HG02588 (cell line): Measurements from ENCODE around the gene KCND2.

Experiments
- ATAC-seq: cut with Tn5 transposase; IDR thresholded peaks from one replicate; pipeline ENCODE4 v1.9.1; 2021; ENCODE audit warnings: mild to moderate bottlenecking, moderate library complexity; ENCODE audit not compliant: unreplicated experiment

The KCND2 gene

DNA sequence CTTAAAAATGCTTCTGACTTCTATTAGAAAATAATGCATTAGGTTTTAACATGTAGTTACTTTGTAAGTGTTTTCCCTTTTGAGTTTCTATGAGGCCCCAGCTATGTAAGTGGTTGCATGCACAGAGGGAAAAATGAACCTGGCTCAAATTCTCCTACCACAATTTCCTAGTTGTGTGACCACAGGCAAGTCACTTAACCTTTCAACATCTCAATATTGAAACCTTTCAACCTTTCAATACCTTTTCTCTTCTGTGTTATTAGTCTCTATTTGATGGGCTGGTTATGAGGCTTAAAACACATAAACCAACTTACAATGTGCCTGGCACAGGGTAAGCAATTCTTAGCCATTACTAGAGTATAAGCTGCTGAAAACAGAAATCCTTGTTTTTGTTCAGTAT, 203.0 kb downstream of the KCND2 start:
- ATAC-seq, result peak; percentile 77

DNA sequence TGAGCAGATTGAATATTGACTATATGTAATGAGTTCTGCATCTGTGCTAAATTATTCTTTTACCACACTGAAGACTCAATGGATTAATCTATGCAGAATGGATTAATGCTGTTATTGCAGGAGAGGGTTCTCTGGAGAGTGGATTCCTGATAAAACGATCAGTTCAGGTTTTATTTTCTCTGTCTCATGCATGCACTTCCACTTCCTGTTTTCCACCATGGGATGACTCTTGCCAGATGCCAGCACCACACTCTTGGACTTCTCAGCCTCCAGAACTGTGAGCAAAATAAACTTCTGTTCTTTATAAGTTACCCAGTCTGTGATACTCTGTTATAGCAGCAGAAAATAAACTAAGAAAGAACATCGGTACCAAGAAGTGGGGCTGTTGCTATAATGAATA, 207.5 kb downstream of the KCND2 start:
- ATAC-seq, result no peak

DNA sequence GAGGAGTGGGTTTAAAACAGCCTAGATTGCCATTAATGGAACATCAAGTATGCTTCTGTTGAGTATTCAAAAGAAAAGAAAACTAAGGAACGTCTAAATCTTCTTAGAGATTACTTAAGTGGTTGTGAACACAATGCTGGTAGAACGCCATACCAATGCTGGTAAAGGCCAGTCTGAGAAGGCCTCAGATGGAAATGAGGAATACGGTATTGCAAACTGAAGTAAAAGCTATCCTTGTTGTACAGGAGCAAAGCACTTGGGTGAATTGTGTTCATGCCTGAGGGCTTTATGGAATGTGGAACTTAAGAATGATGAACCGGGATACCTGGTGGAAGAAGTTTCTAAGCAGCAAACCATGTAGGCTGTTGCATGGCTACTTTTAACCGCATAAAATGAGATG, 208.0 kb downstream of the KCND2 start:
- ATAC-seq, result no peak

GRCh38 chr7:120486164-120486563, 213.2 kb downstream of the KCND2 start:
- ATAC-seq, result no peak

- ATAC-seq, result no peak
Observed at GRCh38 chr7:120502132-120502531, 229.2 kb downstream of the KCND2 start.

GRCh38 chr7:120502825-120503224, 229.8 kb downstream of the KCND2 start:
- ATAC-seq, result no peak

DNA sequence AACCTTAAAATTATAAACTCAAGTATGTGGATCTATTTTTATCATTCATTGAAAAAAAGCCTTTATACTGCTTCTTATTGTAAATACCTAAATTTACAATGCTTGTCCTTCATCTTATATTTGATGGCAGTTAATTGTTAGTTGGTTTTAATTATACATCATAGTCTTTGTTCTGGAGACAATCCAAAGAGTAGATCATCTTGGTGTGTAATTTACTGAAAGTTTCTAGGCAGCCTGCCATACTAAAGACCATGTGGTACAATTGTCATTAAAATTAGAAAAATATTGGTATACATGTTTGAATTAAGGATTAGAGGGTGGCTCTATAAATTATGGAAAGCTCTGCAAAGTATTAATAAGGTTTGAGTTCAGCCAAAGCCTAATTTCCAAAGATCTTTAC, 231.4 kb downstream of the KCND2 start:
- ATAC-seq, result no peak

- no peak for ATAC-seq
Observed at GRCh38 chr7:120505770-120506169, 232.8 kb downstream of the KCND2 start.

- no peak for ATAC-seq
Observed at GRCh38 chr7:120512701-120513100, 239.7 kb downstream of the KCND2 start.

DNA sequence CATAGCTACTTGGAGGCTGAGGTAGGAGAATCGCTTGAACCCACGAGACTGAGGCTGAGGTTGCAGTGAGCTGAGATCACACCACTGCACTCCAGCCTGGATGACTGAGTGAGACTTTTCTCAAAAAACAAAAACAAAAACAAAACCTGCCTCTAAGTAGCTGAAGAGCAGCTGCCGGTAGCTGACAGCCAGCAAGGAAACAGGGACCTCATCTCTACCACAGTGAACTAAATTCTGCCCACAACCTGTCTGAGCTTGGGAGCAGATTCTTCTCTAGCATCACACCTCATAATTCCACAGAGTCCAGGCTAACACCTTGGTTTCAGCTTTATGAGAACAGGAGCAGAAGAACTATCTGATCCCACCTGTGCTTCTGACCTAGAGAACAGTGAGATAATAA, 246.2 kb downstream of the KCND2 start:
- ATAC-seq, result no peak

DNA sequence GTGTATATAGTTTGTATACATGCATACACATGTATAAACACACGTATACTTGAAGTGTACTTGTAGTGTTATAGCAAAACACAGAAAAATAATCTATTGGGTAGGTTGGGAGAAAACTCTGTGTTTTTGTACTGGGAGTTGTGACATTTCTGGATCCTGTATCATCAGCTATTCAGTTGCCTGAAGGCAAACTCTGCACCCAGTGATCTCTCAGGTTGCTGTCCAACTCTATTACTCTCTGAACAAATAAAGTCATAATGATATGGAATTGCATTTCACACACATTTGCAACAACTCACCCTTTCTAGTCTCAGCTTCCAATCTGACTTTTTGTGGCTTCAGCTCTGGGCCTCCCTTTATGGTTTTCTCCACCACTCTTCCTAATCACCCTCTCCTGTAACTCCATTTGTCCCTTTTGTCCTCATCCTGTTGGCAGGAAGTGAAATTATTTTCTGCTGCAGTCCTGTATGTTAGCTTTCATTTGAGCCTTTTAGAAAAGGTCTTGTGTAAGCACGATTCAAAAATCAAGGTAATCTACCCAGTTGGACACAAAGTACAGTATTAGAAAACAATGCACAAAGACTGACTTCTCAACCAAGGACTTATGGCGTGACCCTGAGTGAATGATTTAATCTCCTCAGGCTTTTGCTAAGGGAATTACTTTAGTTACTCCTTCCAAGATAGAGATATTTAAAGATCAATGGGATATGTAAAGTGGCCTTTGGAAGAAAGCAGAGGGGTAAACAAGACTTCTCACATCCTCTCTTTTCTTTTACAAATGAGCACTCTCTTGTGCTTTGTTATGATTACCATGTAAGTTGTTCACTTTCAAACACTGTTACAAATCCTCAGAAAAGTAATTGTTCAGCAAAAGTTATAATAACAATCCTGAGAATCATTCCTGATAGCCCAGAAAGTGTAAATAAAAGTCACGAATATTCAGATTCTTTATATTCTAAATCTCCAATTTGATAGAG, 249.1 kb downstream of the KCND2 start:
- ATAC-seq, result no peak

DNA sequence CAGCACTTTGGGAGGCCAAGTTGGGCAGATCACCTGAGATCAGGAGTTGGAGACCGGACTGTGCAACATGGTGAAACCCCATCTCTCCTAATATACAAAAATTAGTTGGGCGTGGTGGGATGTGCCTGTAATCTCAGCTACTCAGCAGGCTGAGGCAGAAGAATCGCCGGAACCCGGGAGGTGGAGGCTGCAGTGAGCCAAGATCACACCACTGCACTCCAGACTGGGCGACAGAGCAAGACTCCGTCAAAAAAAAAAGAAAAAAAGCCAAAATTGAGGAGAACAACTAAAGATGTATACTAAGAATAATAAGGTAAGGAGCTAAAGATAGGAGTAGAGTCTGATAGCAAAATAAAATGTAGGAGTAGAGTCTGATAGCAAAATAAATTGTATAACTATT, 251.0 kb downstream of the KCND2 start:
- no peak for ATAC-seq

DNA sequence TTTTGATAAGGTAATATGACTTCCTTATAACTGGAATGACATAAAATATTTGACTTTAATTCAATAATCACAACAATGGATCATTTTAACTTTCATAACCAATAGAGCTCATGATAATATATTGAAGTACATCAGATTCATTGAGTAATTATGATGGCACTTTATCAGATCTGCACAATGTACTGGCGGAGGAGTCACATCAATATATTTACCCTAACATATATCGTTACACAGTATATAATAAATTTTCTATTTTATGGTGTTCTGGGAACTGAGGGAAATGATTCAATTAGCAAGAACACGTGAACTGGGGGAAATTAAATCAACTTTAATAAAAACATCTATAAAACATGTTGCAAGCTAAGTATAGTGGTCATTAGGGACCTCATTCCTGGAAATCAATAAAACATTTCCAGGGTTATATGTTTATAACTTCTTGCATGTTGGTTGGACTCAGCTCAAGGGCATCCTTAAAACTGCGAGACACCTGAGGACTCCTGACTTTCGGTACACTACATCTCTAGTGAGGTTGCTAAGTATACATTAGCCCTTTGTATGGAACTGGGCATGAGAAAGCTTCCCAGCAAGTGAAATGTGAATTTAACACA, 254.0 kb downstream of the KCND2 start:
- no peak for ATAC-seq

- no peak for ATAC-seq
Observed at GRCh38 chr7:120529736-120530135, 256.8 kb downstream of the KCND2 start.

GRCh38 chr7:120538335-120538734, 265.4 kb downstream of the KCND2 start:
- ATAC-seq, result no peak

DNA sequence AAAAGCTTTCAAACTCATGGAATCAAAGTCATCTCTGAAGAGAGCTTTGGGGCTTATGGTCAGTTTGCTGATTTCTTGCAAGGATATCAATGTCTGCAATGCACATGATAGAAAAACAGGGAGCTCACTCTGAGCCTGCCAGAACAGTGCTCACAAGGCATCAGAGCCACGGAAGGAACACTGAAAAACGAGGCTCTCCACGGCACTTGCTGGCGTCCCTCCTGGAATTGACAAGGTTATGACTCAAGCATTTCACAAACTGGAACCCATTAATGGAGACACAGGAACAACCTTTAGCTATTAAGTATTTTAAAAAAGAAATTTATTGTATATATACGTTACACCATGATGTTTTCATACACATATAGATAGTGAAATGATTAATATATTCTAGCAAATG, 266.3 kb downstream of the KCND2 start:
- no peak for ATAC-seq

DNA sequence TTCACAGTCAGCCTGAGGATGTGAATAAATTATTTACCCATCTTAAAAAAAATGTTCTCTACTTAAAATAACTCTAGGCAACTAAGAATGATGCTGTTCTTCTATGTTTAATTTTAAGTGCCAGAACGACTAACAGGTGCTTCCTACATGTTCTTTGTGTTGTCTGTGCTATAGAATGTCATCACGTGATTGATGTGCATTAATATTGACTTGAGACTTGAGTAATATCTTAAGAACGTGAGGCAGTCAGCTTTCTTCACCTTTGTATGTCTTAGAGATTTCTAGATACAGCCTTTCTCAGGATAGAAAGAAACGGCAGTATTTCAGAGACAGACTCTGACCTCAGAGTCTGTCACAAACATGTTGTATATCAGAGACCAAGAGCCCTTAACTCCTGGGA, 274.6 kb downstream of the KCND2 start:
- no peak for ATAC-seq

DNA sequence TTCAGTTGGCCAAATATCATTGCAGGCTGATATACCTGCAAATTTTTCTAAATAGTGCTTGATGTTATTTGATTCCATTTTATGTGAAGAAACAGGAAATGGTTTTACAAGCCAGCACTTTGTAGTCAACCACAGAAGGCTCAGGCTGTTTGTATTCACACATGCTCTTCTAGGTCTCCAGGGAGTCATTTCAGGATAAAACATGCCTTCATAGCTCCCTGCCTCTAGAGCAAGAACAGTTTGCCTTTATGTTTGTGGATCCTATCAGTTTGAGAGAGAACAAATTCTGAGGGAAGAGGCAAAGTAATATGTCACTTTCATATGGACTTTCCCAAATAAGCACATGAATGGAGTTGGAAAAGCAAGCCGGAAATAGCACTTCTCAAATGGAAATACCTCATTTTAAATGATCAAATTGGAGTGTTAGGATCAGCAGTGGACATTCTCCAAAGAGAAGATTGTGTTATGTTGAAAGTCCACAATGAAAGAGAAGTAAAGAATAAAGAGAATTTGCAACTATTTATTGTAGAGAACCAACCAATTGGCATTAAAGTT, 277.6 kb downstream of the KCND2 start:
- ATAC-seq, result no peak

GRCh38 chr7:120553491-120553890, 280.5 kb downstream of the KCND2 start:
- no peak for ATAC-seq

DNA sequence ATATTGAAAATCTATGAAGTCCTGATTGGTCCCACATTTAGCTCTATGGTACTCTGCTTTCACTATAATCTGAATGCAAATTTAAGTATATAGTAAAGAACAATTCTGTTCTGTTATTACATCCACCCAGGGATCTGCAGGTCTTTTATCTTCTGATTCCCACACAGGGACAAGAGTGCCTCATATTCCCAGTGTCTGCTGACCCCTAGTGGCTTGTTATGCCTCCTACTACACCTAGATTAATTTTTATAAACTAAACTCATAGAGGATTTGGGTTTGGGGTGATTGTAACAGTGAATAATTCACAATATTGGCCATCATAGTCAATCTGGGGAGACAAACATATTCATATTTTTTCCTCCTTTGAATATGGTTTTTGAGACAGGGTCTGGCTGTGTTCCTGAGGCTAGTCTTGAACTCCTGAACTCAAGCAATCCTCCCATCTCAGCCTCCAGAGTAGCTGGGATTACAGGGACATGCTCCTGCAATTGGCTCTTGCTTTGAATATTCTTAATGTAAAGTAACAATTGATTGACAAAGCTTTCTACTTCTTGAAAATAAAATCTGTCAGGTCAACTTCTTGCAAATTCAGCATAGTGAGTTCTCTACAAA, 282.1 kb downstream of the KCND2 start:
- peak; percentile 76 for ATAC-seq

DNA sequence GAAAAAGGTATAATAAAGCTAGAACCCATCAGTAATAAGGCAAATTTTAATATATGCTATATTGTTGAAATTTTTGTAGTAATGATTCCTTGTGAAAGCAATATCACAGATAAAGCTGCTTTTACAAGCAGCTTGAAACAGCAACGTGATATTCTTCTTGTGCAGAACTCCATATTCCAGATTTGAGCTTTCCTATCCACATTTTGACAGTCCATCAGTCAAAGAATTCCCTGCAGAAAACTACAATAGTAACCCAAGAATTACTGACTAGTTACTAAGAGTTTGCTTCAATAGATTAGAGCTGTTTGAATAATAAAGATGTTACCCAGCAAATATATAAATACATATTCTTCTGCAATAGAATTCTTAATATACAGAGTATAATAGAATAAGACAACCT, 291.2 kb downstream of the KCND2 start:
- no peak for ATAC-seq

- no peak for ATAC-seq
Observed at GRCh38 chr7:120567204-120567603, 294.2 kb downstream of the KCND2 start.
